ENCODE measurements around the gene IL3. TPM values are rescaled to one million over a fixed set of nuclear protein-coding genes. Genes with fewer than 3 reads are reported as not detected.
A peak's percentile ranks its signal among the peaks of the same experiment; 100 is the strongest.

IL3 gene
- total and polyA plus RNA-seq, 9 of the 15 experiments (the other 6 are each of a cell fraction or from before 2014, with no cell fraction given) = not detected

DNA sequence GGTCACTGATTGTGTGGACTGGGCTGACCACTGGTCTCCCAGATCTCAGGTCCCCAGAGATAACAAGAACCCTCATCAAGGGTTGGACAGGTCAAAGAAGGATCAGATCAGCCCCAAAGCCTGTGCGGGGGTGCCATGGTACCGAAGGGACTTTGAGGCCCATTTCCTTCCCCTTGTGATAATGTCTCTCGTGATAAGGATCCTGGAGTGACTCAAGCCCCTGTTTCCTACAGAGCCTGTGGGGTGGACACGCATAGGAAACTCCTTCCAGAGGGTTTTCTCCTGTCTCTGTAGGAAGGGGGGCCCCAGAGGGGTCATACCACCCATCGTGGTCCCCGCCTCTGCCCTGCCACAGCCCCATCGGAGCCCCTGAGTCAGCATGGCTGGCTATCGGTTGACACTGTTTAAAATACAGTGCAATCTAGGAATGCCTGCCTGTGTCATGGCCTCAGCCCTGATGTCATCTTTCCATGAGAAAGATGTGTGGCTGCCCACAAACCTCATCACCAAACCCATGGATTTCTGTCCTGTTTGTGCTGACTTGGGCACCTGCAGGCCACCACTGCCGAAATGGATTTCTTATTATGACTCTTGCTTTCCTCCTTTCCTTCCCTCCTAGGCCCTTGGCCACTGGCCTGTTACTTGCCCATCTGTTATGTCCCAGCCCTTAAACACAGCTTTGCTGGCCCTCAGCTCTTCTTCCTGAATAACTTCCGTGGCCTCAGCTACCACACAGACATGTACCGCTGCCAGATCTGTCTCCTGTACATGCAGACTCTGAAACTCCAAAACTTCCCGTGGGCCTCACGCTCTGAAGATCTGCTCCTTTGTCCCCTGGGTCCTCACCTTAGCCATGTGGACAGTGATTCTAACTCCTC is 10.2 kb downstream of the IL3 start (continued):
- TF ChIP-seq HNRNPK (IDR thresholded peaks at IDR 0.05; ENCODE audit: low read depth, low read length, poor library complexity, severe bottlenecking) = no peak
- TF ChIP-seq ZNF696 (CRISPR knock-in tag; conservative IDR thresholded peaks at IDR 0.05) = no peak
- TF ChIP-seq ATF7 (IDR thresholded peaks at IDR 0.05) = peak; percentile 71
- peak; percentile 24; the same call in 1 of the 2 replicates for TF ChIP-seq ESRRA (IDR thresholded peaks at IDR 0.05; ENCODE audit: borderline replicate concordance, low read depth)
- peak; percentile 91 for TF ChIP-seq FOSL1 (tag; conservative IDR thresholded peaks at IDR 0.05)
- TF ChIP-seq SRSF9 (IDR thresholded peaks at IDR 0.05; ENCODE audit: borderline replicate concordance, low read depth, low read length) = no peak
- TF ChIP-seq ERF (CRISPR knock-in tag; IDR thresholded peaks at IDR 0.05) = peak; percentile 12; the same call in 1 of the 2 replicates
- TF ChIP-seq SMAD4 (CRISPR knock-in tag; conservative IDR thresholded peaks at IDR 0.05) = peak; percentile 62
- TF ChIP-seq ZBTB7A (IDR thresholded peaks at IDR 0.05; ENCODE audit: borderline replicate concordance, control insufficient read depth, low read depth, low read length) = peak; percentile 60; the same call in 1 of the 2 replicates
- no peak; the same call in 1 of the 2 replicates for TF ChIP-seq KLF6 (CRISPR knock-in tag; IDR thresholded peaks at IDR 0.05; ENCODE audit: borderline replicate concordance)
- TF ChIP-seq MAFF (IDR thresholded peaks at IDR 0.05; ENCODE audit: low read length) = 0 out of 2 replicates have a peak, but pooled peaks have one; percentile 21
- TF ChIP-seq ZNF778 (CRISPR knock-in tag; IDR thresholded peaks at IDR 0.05) = no peak
- TF ChIP-seq CHD4 (IDR thresholded peaks at IDR 0.05; ENCODE audit: insufficient read depth, insufficient replicate concordance, low read depth, low read length, poor library complexity, severe bottlenecking) = no peak
- TF ChIP-seq, protein P1, sequence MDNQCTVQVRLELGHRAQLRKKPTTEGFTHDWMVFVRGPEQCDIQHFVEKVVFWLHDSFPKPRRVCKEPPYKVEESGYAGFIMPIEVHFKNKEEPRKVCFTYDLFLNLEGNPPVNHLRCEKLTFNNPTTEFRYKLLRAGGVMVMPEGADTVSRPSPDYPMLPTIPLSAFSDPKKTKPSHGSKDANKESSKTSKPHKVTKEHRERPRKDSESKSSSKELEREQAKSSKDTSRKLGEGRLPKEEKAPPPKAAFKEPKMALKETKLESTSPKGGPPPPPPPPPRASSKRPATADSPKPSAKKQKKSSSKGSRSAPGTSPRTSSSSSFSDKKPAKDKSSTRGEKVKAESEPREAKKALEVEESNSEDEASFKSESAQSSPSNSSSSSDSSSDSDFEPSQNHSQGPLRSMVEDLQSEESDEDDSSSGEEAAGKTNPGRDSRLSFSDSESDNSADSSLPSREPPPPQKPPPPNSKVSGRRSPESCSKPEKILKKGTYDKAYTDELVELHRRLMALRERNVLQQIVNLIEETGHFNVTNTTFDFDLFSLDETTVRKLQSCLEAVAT (IDR thresholded peaks at IDR 0.05) = no peak
- no peak for TF ChIP-seq NR0B1 (IDR thresholded peaks at IDR 0.05; ENCODE audit: partially characterized antibody)
- TF ChIP-seq SIN3A (IDR thresholded peaks at IDR 0.05; ENCODE audit: borderline replicate concordance in 2 of 2, control insufficient read depth in 1 of 2, low read depth in 2 of 2, low read length in 2 of 2) = no peak
- TF ChIP-seq, protein P2, sequence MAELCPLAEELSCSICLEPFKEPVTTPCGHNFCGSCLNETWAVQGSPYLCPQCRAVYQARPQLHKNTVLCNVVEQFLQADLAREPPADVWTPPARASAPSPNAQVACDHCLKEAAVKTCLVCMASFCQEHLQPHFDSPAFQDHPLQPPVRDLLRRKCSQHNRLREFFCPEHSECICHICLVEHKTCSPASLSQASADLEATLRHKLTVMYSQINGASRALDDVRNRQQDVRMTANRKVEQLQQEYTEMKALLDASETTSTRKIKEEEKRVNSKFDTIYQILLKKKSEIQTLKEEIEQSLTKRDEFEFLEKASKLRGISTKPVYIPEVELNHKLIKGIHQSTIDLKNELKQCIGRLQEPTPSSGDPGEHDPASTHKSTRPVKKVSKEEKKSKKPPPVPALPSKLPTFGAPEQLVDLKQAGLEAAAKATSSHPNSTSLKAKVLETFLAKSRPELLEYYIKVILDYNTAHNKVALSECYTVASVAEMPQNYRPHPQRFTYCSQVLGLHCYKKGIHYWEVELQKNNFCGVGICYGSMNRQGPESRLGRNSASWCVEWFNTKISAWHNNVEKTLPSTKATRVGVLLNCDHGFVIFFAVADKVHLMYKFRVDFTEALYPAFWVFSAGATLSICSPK (IDR thresholded peaks at IDR 0.05; ENCODE audit: borderline replicate concordance) = no peak
- TF ChIP-seq KDM2B (CRISPR knock-in tag; IDR thresholded peaks at IDR 0.05) = no peak
- TF ChIP-seq ZNF766 (CRISPR knock-in tag; conservative IDR thresholded peaks at IDR 0.05) = peak; percentile 89
- TF ChIP-seq TCF3 (CRISPR knock-in tag; IDR thresholded peaks at IDR 0.05) = 0 out of 2 replicates have a peak, but pooled peaks have one; percentile 43
- TF ChIP-seq FOS (IDR thresholded peaks at IDR 0.05; ENCODE audit: extremely low read depth, insufficient read length) = no peak
- TF ChIP-seq EP400 (IDR thresholded peaks at IDR 0.05) = no peak
- no peak for TF ChIP-seq ATF1 (CRISPR knock-in tag; IDR thresholded peaks at IDR 0.05)
- TF ChIP-seq ATF1 (tag; IDR thresholded peaks at IDR 0.05) = peak; percentile 65

Data from K562 (cell line).